DOHH2 (cell line): ENCODE measurements around the gene CCDC85B.
"Not testable (repeated sequence)": the region's sequence is repeated elsewhere in the genome, so short reads cannot be mapped to it uniquely, and the experiment has no call there.

Experiments
- H3F3A ChIP-seq: fragments of 200-600 bp; sonication (generic), shearing (Covaris generic); 2 replicates; pipeline ENCODE4 v1.6.0; 2016; ENCODE audit warnings: antibody characterized with exemption, mild to moderate bottlenecking; ENCODE audit not compliant: control insufficient read depth, insufficient read depth
- H3K27ac ChIP-seq: fragments of 200-600 bp; sonication (generic); 2 replicates; pipeline ENCODE4 v1.5.1; 2014; ENCODE audit warnings: low read depth, mild to moderate bottlenecking, low read length, moderate library complexity
- H3K27me3 ChIP-seq: fragments of 200-600 bp; sonication (generic); 2 replicates; pipeline ENCODE4 v1.6.1; 2014; ENCODE audit warnings: mild to moderate bottlenecking, low read length, mixed read lengths; ENCODE audit not compliant: control insufficient read depth
- H3K36me3 ChIP-seq: fragments of 200-600 bp; sonication (generic); 2 replicates; pipeline ENCODE4 v1.6.1; 2014; ENCODE audit warnings: mild to moderate bottlenecking, low read length, moderate library complexity, mixed read lengths; ENCODE audit not compliant: control insufficient read depth
- H3K4me1 ChIP-seq: fragments of 200-600 bp; sonication (generic); 2 replicates; pipeline ENCODE4 v1.6.1; 2014; ENCODE audit warnings: mild to moderate bottlenecking, low read length, mixed read lengths; ENCODE audit not compliant: control insufficient read depth
- H3K4me2 ChIP-seq: fragments of 200-600 bp; sonication (generic); 2 replicates; pipeline ENCODE4 v1.6.0; 2014; ENCODE audit warnings: mild to moderate bottlenecking, low read length, moderate library complexity
- H3K4me3 ChIP-seq: fragments of 200-600 bp; sonication (generic); 2 replicates; pipeline ENCODE4 v1.5.1; 2014; ENCODE audit warnings: mild to moderate bottlenecking, low read length, mixed read lengths
- H3K79me2 ChIP-seq: fragments of 200-600 bp; sonication (generic); 2 replicates; pipeline ENCODE4 v1.6.1; 2014; ENCODE audit warnings: mild to moderate bottlenecking, low read length, mixed read lengths; ENCODE audit not compliant: control insufficient read depth
- H3K9me2 ChIP-seq: fragments of 200-600 bp; sonication (generic); replicated peaks from 2 replicates; pipeline ENCODE4 v1.6.1; 2014; ENCODE audit warnings: mild to moderate bottlenecking, low read length, mixed read lengths; ENCODE audit not compliant: control insufficient read depth
- H3K9me3 ChIP-seq: fragments of 200-600 bp; sonication (generic); 2 replicates; pipeline ENCODE4 v1.6.1; 2014; ENCODE audit warnings: antibody characterized with exemption, low read length, mixed read lengths; ENCODE audit not compliant: control insufficient read depth, insufficient read depth
- H4K20me1 ChIP-seq: fragments of 200-600 bp; sonication (generic); 2 replicates; pipeline ENCODE4 v1.6.0; 2014; ENCODE audit warnings: low read depth, mild to moderate bottlenecking, antibody characterized with exemption, low read length, moderate library complexity; ENCODE audit not compliant: control insufficient read depth, insufficient read depth
- CTCF ChIP-seq: fragments of 200-600 bp; sonication (generic); IDR thresholded peaks from one replicate; pipeline ENCODE4 v1.5.1; 2014; ENCODE audit warnings: antibody characterized with exemption, mild to moderate bottlenecking, low read depth, low read length; ENCODE audit not compliant: poor library complexity, severe bottlenecking
- EZH2phosphoT487 ChIP-seq: fragments of 200-600 bp; sonication (generic); IDR thresholded peaks from 2 replicates; pipeline ENCODE4 v1.6.1; 2017; ENCODE audit warnings: borderline replicate concordance, mild to moderate bottlenecking, antibody characterized with exemption, low read length, moderate library complexity, mixed read lengths

CCDC85B gene

GRCh38 chr11:65844231-65844872 lies 46.1 kb upstream of the CCDC85B start:
- no peaks in the 10 kb centered on the region for H3K36me3 ChIP-seq
- no peak overlapping the region for H3K27ac ChIP-seq
- H3K4me1 ChIP-seq = no peaks in the 10 kb centered on the region
- H3K9me2 ChIP-seq = no peaks in the 10 kb centered on the region
- 0 out of 2 replicates have a peak, but pooled peaks cover 2% of the 10 kb centered on the region for H3K27me3 ChIP-seq
- H4K20me1 ChIP-seq = no peaks in the 10 kb centered on the region
- H3F3A ChIP-seq = 0 out of 2 replicates have a peak, but pooled peaks cover 3% of the 10 kb centered on the region
- H3K9me3 ChIP-seq = no peaks in the 10 kb centered on the region
- H3K4me2 ChIP-seq = no peak overlapping the region
- TF ChIP-seq EZH2phosphoT487 = no peak
- no peak for TF ChIP-seq CTCF
- H3K79me2 ChIP-seq = no peaks in the 10 kb centered on the region
- H3K4me3 ChIP-seq = no peak overlapping the region

- peaks cover 17% of the 10 kb centered on the region for H3K36me3 ChIP-seq
Measured at GRCh38 chr11:65847746-65848145, 42.7 kb upstream of the CCDC85B start.

GRCh38 chr11:65848693-65849092 lies 41.8 kb upstream of the CCDC85B start:
- not testable (repeated sequence) for H3K9me2 ChIP-seq, H3K4me3 ChIP-seq, H4K20me1 ChIP-seq, H3K4me2 ChIP-seq, H3K27me3 ChIP-seq, H3K79me2 ChIP-seq, H3K9me3 ChIP-seq, H3K4me1 ChIP-seq, H3K27ac ChIP-seq
- Histone ChIP-seq H3F3A (peaks cover 15% of the 10 kb centered on the region), H3K36me3 (peaks cover 26% of the 10 kb centered on the region)

More at GRCh38 chr11:65847746-65848145, 42.7 kb upstream of the CCDC85B start:
- Histone ChIP-seq H3K79me2 (no peaks in the 10 kb centered on the region), H4K20me1 (no peaks in the 10 kb centered on the region), H3K4me3 (no peak overlapping the region), H3K27me3 (0 out of 2 replicates have a peak, but pooled peaks cover 2% of the 10 kb centered on the region), H3K27ac (no peak overlapping the region), H3K9me2 (no peaks in the 10 kb centered on the region), H3K9me3 (peaks cover 5% of the 10 kb centered on the region; the same call in 1 of the 2 replicates), H3K4me2 (no peak overlapping the region), H3K4me1 (no peaks in the 10 kb centered on the region), H3F3A (peaks cover 8% of the 10 kb centered on the region)
- no peak for TF ChIP-seq EZH2phosphoT487
- TF ChIP-seq CTCF = no peak

DNA sequence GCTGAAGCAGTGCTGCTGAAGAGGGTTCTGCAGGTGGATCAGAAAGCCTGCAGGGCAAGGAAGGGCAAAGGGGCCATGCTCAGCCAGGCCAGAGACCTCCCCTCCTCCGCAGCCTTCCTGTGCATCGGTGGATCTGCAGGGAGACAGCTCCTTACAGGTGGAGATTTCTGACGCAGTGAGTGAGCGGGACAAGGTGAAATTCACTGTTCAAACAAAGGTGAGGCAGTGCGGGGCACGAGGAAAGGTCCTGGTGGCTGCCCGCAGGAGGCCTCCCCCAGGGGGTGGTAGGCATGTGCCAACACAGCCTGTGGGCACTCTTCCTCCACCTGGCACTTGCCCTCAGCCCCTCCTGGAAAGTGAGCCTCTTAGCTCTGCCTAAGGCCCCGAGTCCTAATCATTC lies 41.1 kb upstream of the CCDC85B start:
- H4K20me1 ChIP-seq = no peaks in the 10 kb centered on the region; the same call in 1 of the 2 replicates
- H3K36me3 ChIP-seq = peaks cover 33% of the 10 kb centered on the region
- peaks cover 3% of the 10 kb centered on the region; the same call in 1 of the 2 replicates for H3K79me2 ChIP-seq
- peaks cover 5% of the 10 kb centered on the region; the same call in 1 of the 2 replicates for H3K9me3 ChIP-seq
- H3K9me2 ChIP-seq = no peaks in the 10 kb centered on the region
- H3K4me3 ChIP-seq = no peak overlapping the region
- no peak overlapping the region for H3K27ac ChIP-seq
- peaks cover 15% of the 10 kb centered on the region for H3F3A ChIP-seq
- TF ChIP-seq EZH2phosphoT487 = no peak
- TF ChIP-seq CTCF = no peak
- H3K4me1 ChIP-seq = no peaks in the 10 kb centered on the region
- H3K27me3 ChIP-seq = 0 out of 2 replicates have a peak, but pooled peaks cover 2% of the 10 kb centered on the region
- H3K4me2 ChIP-seq = no peak overlapping the region
